Esophagus squamous epithelium (tissue), 4 donors: ENCODE measurements around the gene ERP44.

Experiments used
- CTCF ChIP-seq, 6 experiments: fragments of 450-650 bp in 4 of 6; fragments of 200-600 bp in 2 of 6; sonication (generic) in 2 of 6; IDR thresholded peaks; one replicate each; pipeline ENCODE4 v1.5.1; 2016 to 2019; ENCODE audit warnings: antibody characterized with exemption in 6 of 6, mild to moderate bottlenecking in 4 of 6, moderate library complexity in 4 of 6
- POLR2A ChIP-seq, 4 donors: fragments of 450-650 bp; IDR thresholded peaks; one replicate each; pipeline ENCODE4 v1.6.1; 2017; ENCODE audit warnings: antibody characterized with exemption in 4 of 4, mild to moderate bottlenecking in 4 of 4, moderate library complexity in 3 of 4

- TF ChIP-seq CTCF (IDR thresholded peaks at IDR 0.05) (no peak), POLR2A (IDR thresholded peaks at IDR 0.05) (no peak)
Observed at GRCh38 chr9:99966716-99967115, 132.1 kb downstream of the ERP44 start.
